Cardiac fibroblast (primary cell): ENCODE data around the gene SPHK2.
"Not testable (repeated sequence)": the region's sequence is repeated elsewhere in the genome, so short reads cannot be mapped to it uniquely, and the experiment has no call there.

ENCODE experiments used
- DNase-seq, 2 donors: peaks; one replicate each; pipeline versions ENCODE4 v3.0.0 to v3.0.0-alpha.2; 2010; ENCODE audit warnings: low read depth in 2 of 2
- H3K4me3 ChIP-seq, 2 donors: replicated peaks in 1 of 2; 1 replicate in 1 of 2; 2 replicates in 1 of 2; pipeline ENCODE4 v1.5.1; 2011; ENCODE audit warnings: low read depth in 2 of 2, low read length in 2 of 2, mild to moderate bottlenecking in 2 of 2, moderate library complexity in 1 of 2
- TF ChIP-seq, protein P1 (sequence below): IDR thresholded peaks from one replicate; pipeline ENCODE4 v1.5.1; 2011; ENCODE audit warnings: low read depth, mild to moderate bottlenecking, low read length, inconsistent platforms

SPHK2 gene

DNA sequence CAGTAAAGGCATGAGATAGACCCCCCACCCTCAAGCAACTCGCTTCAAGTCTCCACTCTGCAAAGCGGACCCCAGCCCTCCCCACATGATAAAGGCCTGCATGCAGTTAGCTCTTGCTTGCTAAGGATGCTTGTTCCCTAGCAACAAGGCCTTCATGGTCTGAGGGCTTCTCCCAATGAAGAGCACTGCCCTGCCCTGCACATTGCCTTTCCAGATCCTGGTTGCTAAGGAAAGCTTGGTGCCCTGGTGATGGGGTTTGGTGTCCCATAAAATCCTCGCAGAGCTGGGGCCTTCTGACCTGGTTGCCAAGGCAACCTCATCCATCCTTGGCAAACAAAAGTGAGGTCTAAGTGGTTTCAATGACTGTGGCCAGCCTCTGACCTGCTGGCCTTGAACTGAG, 11.9 kb downstream of the SPHK2 start:
- no peak overlapping the region for H3K4me3 ChIP-seq
- DNase-seq, result no peak
- TF ChIP-seq, protein P1, sequence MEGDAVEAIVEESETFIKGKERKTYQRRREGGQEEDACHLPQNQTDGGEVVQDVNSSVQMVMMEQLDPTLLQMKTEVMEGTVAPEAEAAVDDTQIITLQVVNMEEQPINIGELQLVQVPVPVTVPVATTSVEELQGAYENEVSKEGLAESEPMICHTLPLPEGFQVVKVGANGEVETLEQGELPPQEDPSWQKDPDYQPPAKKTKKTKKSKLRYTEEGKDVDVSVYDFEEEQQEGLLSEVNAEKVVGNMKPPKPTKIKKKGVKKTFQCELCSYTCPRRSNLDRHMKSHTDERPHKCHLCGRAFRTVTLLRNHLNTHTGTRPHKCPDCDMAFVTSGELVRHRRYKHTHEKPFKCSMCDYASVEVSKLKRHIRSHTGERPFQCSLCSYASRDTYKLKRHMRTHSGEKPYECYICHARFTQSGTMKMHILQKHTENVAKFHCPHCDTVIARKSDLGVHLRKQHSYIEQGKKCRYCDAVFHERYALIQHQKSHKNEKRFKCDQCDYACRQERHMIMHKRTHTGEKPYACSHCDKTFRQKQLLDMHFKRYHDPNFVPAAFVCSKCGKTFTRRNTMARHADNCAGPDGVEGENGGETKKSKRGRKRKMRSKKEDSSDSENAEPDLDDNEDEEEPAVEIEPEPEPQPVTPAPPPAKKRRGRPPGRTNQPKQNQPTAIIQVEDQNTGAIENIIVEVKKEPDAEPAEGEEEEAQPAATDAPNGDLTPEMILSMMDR, result no peak

DNA sequence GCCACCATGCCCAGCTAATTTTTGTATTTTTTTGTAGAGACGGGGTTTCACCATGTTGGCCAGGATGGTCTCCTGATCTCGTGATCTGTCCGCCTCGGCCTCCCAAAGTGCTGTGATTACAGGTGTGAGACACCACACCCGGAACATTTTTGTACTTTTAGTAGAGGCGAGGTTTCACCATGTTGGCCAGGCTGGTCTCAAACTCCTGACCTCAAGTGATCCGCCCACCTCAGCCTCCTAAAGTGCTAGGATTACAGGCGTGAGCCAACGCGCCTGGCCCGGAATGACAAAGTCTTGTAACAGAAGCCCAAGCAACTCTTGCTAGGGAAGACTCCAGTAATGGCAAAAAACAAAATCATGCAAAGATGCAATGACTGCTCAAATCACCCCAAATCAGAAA, 13.0 kb downstream of the SPHK2 start:
- H3K4me3 ChIP-seq, DNase-seq: not testable (repeated sequence)

DNA sequence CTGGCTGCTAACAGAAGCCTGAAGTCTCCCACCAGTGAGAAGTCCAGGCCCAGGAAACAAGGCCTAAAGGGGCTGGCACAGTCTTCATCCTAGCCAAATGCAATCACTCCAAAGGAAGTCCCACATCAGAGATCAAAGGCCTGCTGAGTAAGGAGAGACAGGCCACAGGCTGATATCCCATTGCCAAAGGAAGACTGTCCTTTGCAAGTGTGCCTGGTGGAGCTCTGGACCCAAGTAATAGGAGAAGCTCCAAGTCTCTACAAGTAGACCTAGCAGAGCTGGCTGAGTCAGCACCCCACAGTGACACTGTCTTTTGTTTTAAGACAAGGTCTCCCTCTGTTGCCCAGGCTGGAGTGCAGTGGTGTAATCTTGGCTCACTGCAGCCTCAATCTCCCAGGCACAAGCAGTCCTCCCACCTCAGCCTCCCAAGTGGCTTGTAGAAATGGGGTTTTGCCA, 13.4 kb downstream of the SPHK2 start:
- DNase-seq, result peak in 1 of 2 donors; percentile 53
- TF ChIP-seq, protein P1, result no peak
- H3K4me3 ChIP-seq, result no peak overlapping the region

DNA sequence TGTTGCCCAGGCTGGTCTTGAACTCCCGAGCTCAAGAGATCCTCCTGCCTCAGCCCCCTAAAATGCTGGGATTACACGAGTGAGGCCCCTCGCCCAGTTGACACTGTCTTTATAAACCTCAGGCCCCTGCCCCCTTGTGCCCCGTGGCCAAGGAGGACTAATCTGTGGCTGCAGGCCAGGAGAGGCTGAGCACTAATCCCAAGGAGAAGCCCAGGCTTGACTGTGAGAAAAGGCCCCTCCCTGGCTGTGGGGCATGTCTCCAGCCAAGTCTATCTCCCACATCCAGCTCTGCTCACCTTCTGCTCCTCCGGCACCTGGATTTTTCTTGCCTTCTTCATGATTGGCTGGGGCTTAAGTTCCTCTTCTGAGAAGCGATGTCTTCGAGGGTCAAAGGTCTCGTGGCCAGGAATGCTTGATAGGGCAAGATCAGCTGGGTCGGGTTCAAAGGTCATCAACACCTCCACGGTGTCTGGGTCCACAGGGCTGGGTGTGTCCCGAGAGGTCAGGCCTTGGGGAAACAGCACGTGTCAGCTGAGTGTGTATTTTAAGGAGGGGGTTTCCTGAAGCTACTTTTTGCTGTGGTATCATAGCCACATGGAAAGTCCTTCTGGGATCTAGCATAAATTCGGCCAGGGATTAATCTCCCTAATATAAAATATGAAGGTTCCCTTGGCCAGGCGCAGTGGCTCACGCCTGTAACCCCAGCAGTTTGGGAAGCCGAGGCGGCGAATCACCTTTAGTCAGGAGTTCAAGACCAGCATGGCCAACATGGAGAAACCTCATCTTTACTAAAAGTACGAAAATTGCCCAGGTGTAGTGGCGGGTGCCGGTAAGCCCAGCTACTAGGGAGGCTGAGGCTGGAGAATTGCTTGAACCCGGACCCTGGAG, 14.1 kb downstream of the SPHK2 start:
- no peak for DNase-seq
- TF ChIP-seq, protein P1, result no peak
- no peak overlapping the region for H3K4me3 ChIP-seq

DNA sequence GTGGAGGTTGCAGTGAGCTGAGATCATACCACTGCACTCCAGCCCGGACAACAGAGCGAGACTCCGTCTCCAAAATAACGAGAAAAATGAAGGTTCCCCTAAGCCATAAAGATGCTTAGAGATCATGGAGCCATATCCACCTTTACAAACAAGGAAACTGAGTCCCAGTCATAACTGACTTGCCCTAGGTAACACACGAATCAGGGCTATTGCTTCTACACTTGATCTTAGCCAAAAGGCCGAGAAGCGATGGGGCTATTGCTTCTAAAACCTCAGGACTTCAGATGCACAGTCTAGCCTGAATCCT, 14.7 kb downstream of the SPHK2 start:
- TF ChIP-seq, protein P1, result no peak
- no peak for DNase-seq
- H3K4me3 ChIP-seq, result no peak overlapping the region

DNA sequence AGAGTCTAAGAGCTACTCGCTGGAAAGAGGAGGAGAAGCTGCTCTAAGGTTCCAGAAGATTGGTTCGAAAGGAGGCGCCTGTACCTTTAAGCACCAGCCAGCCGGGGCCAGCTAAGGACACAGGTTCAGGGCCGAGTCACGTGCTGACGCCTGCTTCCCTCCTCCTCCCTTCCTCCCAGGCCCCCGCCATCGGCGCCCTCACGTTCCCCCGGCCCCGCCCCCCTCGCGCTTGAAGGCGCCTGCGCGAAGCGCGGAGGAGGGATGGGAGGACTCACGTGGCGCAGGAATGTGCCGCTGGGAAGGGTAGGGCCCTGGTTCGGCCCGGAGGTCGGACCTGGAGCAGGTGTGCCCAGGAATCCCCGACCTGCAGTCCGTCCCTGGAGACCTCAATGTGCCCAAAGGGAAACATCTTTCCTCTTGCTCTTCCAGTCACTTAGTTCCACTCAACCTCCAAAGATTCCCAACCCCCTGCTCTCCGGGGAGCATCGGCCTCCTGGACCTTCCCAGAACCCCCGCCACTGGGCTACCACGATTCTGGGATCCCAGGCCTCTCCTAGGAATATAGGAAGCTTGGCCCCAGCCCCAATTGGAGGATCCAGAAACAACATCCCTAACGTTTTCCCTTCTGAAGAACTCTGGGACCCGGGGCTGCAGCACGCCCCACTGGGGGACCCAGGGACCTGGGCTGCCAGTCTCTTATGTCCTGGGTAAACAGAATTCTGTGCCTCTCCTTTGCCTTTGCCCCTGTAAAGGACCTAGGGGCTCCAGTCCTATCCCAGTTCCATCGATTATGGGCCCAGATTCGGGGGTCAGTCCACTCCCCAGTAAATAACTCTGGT, 15.3 kb downstream of the SPHK2 start:
- peak overlapping the region in 1 of 2 donors; percentile 13 for H3K4me3 ChIP-seq
- DNase-seq, result peak; percentile 95 to 98
- TF ChIP-seq, protein P1, result no peak

DNA sequence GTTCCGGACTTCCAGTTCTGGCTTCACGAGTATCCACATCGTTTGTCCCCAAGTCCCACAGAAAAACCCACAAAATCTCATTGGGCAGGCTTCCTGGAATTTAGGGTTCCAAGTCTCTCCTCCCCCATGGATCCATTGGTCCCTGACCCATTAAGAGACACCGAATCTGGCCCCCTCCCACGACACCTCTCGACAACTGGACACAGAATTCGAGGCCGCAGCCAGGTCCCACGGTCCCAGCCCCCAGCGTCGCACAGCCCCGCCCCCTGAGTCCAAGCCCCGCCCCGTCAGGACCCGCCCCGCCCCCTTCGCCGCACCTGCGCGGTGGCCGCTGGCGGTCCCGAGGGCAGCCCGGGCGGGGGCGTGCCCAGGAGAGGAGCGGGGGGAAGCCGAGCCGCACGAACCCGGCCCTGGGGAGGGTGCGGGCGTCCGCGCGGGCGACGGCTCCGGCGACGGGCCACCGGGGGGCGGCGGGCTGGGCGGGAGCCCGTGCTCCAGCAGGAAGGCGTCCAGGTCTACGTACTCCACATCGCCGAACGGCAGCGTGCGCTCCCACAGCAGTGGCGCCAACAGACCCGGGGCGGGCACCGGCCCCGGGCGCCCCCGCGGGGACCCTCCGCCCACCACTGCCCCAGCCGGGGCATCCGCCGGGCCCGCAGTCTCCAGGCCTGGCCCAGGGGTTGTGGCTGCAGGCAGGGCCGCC, 16.1 kb downstream of the SPHK2 start:
- TF ChIP-seq, protein P1, result no peak

More for the DNA sequence above, 16.1 kb downstream of the SPHK2 start:
- H3K4me3 ChIP-seq, result peak overlapping the region; percentile 38 to 69
- peak in 1 of 2 donors; percentile 56 for DNase-seq
